Prostate gland (tissue), 2 donors: ENCODE data around the gene BCAS3. TPM values are rescaled to one million over a fixed set of nuclear protein-coding genes. Genes with fewer than 3 reads are reported as not detected.

ENCODE experiments used
- DNase-seq: peaks from one replicate; pipeline ENCODE4 v3.0.0-alpha.2; 2019; ENCODE audit warnings: low spot score
- H3K27ac ChIP-seq, 2 donors: fragments of 200-600 bp; sonication (generic); 2 replicates each; pipeline ENCODE4 v1.5.1; 2017 to 2019
- H3K27me3 ChIP-seq: fragments of 200-600 bp; sonication (generic); replicated peaks from 2 replicates; pipeline ENCODE4 v1.5.1; 2019; ENCODE audit not compliant: insufficient read depth
- H3K36me3 ChIP-seq, 2 donors: fragments of 200-600 bp; sonication (generic); 1 replicate in 1 of 2; 2 replicates in 1 of 2; pipeline versions ENCODE4 v1.5.1 to v1.8.1; 2017 to 2019
- H3K4me1 ChIP-seq: fragments of 200-600 bp; sonication (generic); replicated peaks from 2 replicates; pipeline ENCODE4 v1.5.1; 2019
- H3K4me3 ChIP-seq, 2 donors: fragments of 200-600 bp; sonication (generic); 2 replicates each; pipeline ENCODE4 v1.5.1; 2017 to 2019
- H3K9me3 ChIP-seq: fragments of 200-600 bp; sonication (generic); 2 replicates; pipeline ENCODE4 v1.5.1; 2017
- POLR2A ChIP-seq: fragments of 450-650 bp; IDR thresholded peaks from one replicate; pipeline ENCODE4 v1.6.1; 2016; ENCODE audit warnings: antibody characterized with exemption, mild to moderate bottlenecking
- POLR2AphosphoS5 ChIP-seq: sonication (generic); formaldehyde crosslinking; IDR thresholded peaks from one replicate; pipeline ENCODE4 v1.6.1; 2017; ENCODE audit warnings: antibody characterized with exemption
- WGBS: methylation state at CpG from one replicate; pipeline ENCODE4 v1.1.5; 2018; 5-methylcytosine and 5-hydroxymethylcytosine counted together
- intact Hi-C: fragments of 100-400 bp; cut with DNase I; formaldehyde crosslinking; loops from one replicate; pipeline ENCODE4 v1.14.2; 2022
- total RNA-seq, 2 donors: library from RNA; depleted of rRNA; stranded (reverse); fragments of >200 nt; gene quantifications; one replicate each; pipeline ENCODE4 v1.1.0, GENCODE V29; 2016
- TF ChIP-seq, protein P1 (sequence below), 4 experiments: fragments of 200-600 bp in 2 of 4; fragments of 450-650 bp in 2 of 4; sonication (generic) in 2 of 4; IDR thresholded peaks; 1 replicate in 3 of 4; 2 replicates in 1 of 4; pipeline ENCODE4 v1.5.1; 2016 to 2019; ENCODE audit warnings: antibody characterized with exemption in 4 of 4, mild to moderate bottlenecking in 2 of 4, moderate library complexity in 2 of 4

Gene BCAS3
- total RNA-seq, 2 donors from 2014 or later, result 57.8 to 93.9 TPM

DNA sequence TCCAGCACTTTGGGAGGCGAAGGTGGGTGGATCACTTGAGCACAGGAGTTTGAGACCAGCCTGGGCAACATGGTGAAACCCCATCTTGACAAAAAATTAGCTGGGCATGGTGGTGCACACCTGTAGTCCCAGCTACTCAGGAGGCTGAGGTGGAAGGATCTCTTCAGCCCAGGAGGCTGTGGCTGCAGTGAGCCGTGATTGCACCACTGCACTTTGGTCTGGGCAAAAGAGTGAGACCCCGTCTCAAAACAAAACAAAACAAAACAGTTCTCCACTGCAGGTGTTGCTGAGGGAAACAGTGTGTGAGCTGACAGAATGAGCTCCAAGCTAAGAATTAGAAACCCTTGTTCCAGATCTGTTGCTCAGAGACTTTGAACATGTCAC lies 686.8 kb downstream of the BCAS3 start:
- Histone ChIP-seq H3K9me3 (no peaks in the 10 kb centered on the region), H3K4me3 (no peak overlapping the region), H3K27me3 (no peaks in the 10 kb centered on the region), H3K4me1 (no peaks in the 10 kb centered on the region), H3K36me3 (no peaks in the 10 kb centered on the region), H3K27ac (no peak overlapping the region)
- no peak for DNase-seq
- intact Hi-C loops, result no loop called here
- no peak for TF ChIP-seq POLR2AphosphoS5
- no peak for TF ChIP-seq POLR2A
- TF ChIP-seq, protein P1, sequence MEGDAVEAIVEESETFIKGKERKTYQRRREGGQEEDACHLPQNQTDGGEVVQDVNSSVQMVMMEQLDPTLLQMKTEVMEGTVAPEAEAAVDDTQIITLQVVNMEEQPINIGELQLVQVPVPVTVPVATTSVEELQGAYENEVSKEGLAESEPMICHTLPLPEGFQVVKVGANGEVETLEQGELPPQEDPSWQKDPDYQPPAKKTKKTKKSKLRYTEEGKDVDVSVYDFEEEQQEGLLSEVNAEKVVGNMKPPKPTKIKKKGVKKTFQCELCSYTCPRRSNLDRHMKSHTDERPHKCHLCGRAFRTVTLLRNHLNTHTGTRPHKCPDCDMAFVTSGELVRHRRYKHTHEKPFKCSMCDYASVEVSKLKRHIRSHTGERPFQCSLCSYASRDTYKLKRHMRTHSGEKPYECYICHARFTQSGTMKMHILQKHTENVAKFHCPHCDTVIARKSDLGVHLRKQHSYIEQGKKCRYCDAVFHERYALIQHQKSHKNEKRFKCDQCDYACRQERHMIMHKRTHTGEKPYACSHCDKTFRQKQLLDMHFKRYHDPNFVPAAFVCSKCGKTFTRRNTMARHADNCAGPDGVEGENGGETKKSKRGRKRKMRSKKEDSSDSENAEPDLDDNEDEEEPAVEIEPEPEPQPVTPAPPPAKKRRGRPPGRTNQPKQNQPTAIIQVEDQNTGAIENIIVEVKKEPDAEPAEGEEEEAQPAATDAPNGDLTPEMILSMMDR (IDR thresholded peaks at IDR 0.05), result no peak
- 98% methylated on average over 3 of the region's 3 CpGs for WGBS

DNA sequence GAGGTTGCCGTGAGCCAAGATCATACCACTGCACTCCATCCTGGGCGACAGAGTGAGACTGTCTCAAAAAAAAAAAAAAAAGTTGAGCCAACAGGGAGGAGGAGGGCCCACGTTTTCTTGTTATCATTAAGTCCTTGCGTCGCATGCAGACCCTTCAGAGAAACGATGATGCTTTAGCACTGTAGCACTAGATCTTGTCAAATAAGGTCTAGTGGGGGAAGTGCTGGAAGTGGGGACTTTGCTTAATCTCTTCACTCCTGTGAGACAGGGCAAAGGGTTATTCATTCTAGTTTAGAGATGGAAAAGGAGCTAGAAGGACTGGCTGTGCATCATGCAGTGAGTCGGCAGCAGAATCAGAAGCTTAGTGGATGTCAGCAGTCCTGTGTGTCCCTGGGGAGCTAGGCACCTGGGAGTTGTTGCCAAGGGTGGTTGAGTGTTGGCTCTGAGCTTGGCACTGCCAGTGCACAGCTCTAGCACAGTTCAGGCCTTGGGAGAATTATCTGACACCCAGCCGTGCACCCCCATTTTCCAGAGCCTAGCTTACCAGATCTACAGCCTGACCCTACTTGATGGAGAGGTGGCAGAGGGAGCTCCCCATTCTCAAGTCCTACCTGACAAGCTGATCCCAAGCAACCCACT lies 688.5 kb downstream of the BCAS3 start:
- Histone ChIP-seq H3K9me3 (no peaks in the 10 kb centered on the region), H3K4me1 (no peaks in the 10 kb centered on the region), H3K4me3 (no peak overlapping the region), H3K36me3 (no peaks in the 10 kb centered on the region), H3K27ac (no peak overlapping the region), H3K27me3 (no peaks in the 10 kb centered on the region)
- intact Hi-C loops, result no loop called here
- 93% methylated on average over 8 of the region's 8 CpGs for WGBS
- no peak for DNase-seq
- TF ChIP-seq, protein P1 (IDR thresholded peaks at IDR 0.05), result no peak
- TF ChIP-seq POLR2AphosphoS5 (no peak), POLR2A (no peak)

GRCh38 chr17:61366715-61367413 lies 689.2 kb downstream of the BCAS3 start:
- TF ChIP-seq POLR2AphosphoS5, result no peak
- TF ChIP-seq, protein P1 (IDR thresholded peaks at IDR 0.05), result no peak
- TF ChIP-seq POLR2A, result no peak
- H3K36me3 ChIP-seq, result no peaks in the 10 kb centered on the region
- no peaks in the 10 kb centered on the region for H3K9me3 ChIP-seq
- no peak overlapping the region for H3K27ac ChIP-seq
- intact Hi-C loops, result no loop called here
- no peak overlapping the region for H3K4me3 ChIP-seq
- WGBS, result 66% methylated on average over 19 of the region's 19 CpGs
- no peaks in the 10 kb centered on the region for H3K4me1 ChIP-seq
- DNase-seq, result no peak
- H3K27me3 ChIP-seq, result no peaks in the 10 kb centered on the region

GRCh38 chr17:61368049-61368831 lies 690.6 kb downstream of the BCAS3 start:
- 96% methylated on average over 27 of the region's 27 CpGs for WGBS
- Histone ChIP-seq H3K27ac (no peak overlapping the region), H3K27me3 (no peaks in the 10 kb centered on the region), H3K36me3 (no peaks in the 10 kb centered on the region), H3K9me3 (no peaks in the 10 kb centered on the region), H3K4me1 (no peaks in the 10 kb centered on the region), H3K4me3 (no peak overlapping the region)
- intact Hi-C loops, result no loop called here
- DNase-seq, result no peak
- no peak for TF ChIP-seq POLR2A
- TF ChIP-seq, protein P1 (IDR thresholded peaks at IDR 0.05), result no peak
- no peak for TF ChIP-seq POLR2AphosphoS5
